Fibroblast of pulmonary artery (primary cell): Measurements from ENCODE around the gene RBMS3.

Experiments used
- DNase-seq: peaks from one replicate; pipeline ENCODE4 v3.0.0-alpha.2; 2010; ENCODE audit warnings: low read depth
- H3K4me3 ChIP-seq: replicated peaks from 2 replicates; pipeline ENCODE4 v1.5.1; 2011; ENCODE audit warnings: low read depth, mild to moderate bottlenecking, control low read depth, low read length, moderate library complexity
- CTCF ChIP-seq: IDR thresholded peaks from 2 replicates; pipeline ENCODE4 v1.5.1; 2011; ENCODE audit warnings: mild to moderate bottlenecking, control low read depth, low read length, inconsistent platforms; ENCODE audit errors: missing control alignments

RBMS3 gene

DNA sequence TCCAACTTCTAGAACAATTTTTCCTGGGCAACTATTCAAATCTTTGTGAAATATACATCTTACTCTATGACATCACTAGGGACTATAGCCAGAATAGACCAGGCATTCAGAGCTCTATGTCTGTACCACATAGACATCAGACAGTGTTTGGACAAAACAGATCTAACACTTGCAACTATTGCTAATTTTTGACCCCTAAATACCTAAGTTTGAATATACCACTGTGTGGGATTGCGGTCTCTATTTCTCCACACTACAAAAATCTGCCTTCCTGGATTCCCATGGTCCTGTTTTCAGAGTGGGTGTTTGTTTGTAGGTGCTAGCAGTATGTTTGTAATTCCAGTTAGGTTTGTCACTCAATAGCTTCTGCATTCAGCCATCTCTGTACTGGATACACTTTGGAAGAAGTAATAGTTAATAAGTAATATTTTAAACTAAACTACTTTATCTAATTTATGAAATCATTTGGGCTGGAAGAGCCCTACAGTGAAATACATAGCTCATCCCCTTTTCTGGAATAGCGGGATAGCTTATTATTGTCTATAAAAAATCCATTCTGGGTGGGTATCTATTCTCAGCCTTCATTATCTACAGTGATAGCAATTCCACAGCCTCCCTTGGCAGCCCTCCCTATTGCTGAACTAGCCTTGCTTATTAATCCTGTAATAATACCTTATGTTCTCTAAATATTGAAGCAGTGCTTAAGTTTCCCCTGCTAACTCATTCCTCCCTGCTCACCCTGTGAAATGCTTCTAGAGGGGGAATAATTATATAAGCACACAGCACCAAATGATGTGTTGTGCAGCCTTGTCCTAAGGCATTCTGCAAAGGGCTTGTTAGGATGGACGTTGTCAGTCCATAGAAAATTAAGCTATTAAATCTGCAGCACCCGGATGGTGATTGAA is 49.4 kb downstream of the RBMS3 start:
- no peak overlapping the region for H3K4me3 ChIP-seq
- peak; percentile 34 for DNase-seq
- no peak for TF ChIP-seq CTCF

GRCh38 chr3:29331035-29331434 is 50.2 kb downstream of the RBMS3 start:
- no peak for TF ChIP-seq CTCF
- no peak overlapping the region for H3K4me3 ChIP-seq

GRCh38 chr3:29331456-29332194 is 50.8 kb downstream of the RBMS3 start:
- no peak for DNase-seq
- H3K4me3 ChIP-seq: no peak overlapping the region
- no peak for TF ChIP-seq CTCF

More at GRCh38 chr3:29331035-29331434, 50.2 kb downstream of the RBMS3 start:
- no peak for DNase-seq

DNA sequence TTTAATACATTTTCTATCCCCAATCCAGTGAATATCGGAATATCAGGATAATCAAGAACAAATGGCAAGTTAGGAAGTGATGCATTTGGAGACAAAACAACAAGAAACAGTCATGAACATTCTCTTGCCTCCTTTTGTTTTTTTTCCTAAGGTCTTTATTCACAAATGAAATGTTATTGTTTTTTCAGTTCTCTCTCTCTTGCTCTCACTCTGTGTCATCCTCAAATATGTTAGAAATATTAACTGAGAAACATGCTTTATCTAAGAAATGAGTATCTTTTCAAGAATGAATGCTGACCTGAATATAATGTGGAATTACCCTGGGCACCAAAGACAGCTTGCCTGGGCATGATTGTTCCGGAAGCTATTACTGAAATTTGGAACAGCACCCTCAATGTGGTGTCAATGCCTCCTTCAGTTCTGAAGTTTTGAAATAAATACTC is 51.3 kb downstream of the RBMS3 start:
- no peak for DNase-seq
- no peak for TF ChIP-seq CTCF
- no peak overlapping the region for H3K4me3 ChIP-seq

- H3K4me3 ChIP-seq: no peak overlapping the region
- TF ChIP-seq CTCF: no peak
- DNase-seq: no peak
Observed at GRCh38 chr3:29333576-29333975, 52.7 kb downstream of the RBMS3 start.

- H3K4me3 ChIP-seq: peak overlapping the region; percentile 36
- DNase-seq: no peak
- TF ChIP-seq CTCF: no peak
Observed at GRCh38 chr3:29334706-29335105, 53.8 kb downstream of the RBMS3 start.
